ENCODE measurements around the gene FHL3. TPM values are rescaled to one million over a fixed set of nuclear protein-coding genes. Genes with fewer than 3 reads are reported as not detected.

The FHL3 gene
- total and polyA plus RNA-seq, 9 of the 15 experiments (the other 6 are each of a cell fraction or from before 2014, with no cell fraction given) = 6.1 to 144 (median 34.1) TPM

- TF ChIP-seq CTCF (IDR thresholded peaks at IDR 0.05 in 2 of 3, conservative IDR thresholded peaks at IDR 0.05 in 1 of 3; ENCODE audit: insufficient read depth in 2 of 3, low read depth in 1 of 3, low read length in 3 of 3) = no peak
- TF ChIP-seq ARID2 (IDR thresholded peaks at IDR 0.05) = peak; percentile 9; the same call in 1 of the 2 replicates
- no peak for TF ChIP-seq TBP (optimal IDR thresholded peaks at IDR 0.05; ENCODE audit: low read depth, low read length)
- TF ChIP-seq JUNB (CRISPR knock-in tag; conservative IDR thresholded peaks at IDR 0.05) = no peak
- no peak for TF ChIP-seq TAF1 (IDR thresholded peaks at IDR 0.05; ENCODE audit: control insufficient read depth, extremely low read depth, insufficient read depth, low read length, severe bottlenecking)
- no peak for TF ChIP-seq HNRNPH1 (optimal IDR thresholded peaks at IDR 0.05; ENCODE audit: low read depth, low read length)
- no peak for TF ChIP-seq SMAD4 (CRISPR knock-in tag; conservative IDR thresholded peaks at IDR 0.05)
- TF ChIP-seq ZNF445 (CRISPR knock-in tag; IDR thresholded peaks at IDR 0.05; ENCODE audit: low read depth) = no peak
- no peak for TF ChIP-seq ID3 (CRISPR knock-in tag; IDR thresholded peaks at IDR 0.05)
- no peak for TF ChIP-seq ID3 (tag; IDR thresholded peaks at IDR 0.05)
- TF ChIP-seq ESRRB (CRISPR knock-in tag; IDR thresholded peaks at IDR 0.05; ENCODE audit: borderline replicate concordance) = no peak
- TF ChIP-seq ZNF57 (CRISPR knock-in tag; IDR thresholded peaks at IDR 0.05) = no peak
- TF ChIP-seq RREB1 (CRISPR knock-in tag; IDR thresholded peaks at IDR 0.05) = no peak
- TF ChIP-seq CCNT2 (IDR thresholded peaks at IDR 0.05; ENCODE audit: borderline replicate concordance, extremely low read depth, insufficient read length, low read depth, low read length) = no peak
- TF ChIP-seq FOXK1 (CRISPR knock-in tag; IDR thresholded peaks at IDR 0.05; ENCODE audit: borderline replicate concordance) = no peak
- no peak for TF ChIP-seq BACH1 (tag; IDR thresholded peaks at IDR 0.05)
- TF ChIP-seq PTRF (tag; IDR thresholded peaks at IDR 0.05) = no peak
- no peak for TF ChIP-seq HES1 (IDR thresholded peaks at IDR 0.05; ENCODE audit: low read depth)
- no peak for TF ChIP-seq FOXA1 (IDR thresholded peaks at IDR 0.05; ENCODE audit: borderline replicate concordance)
- TF ChIP-seq CBX2 (IDR thresholded peaks at IDR 0.05; ENCODE audit: insufficient read depth, low read length, poor library complexity, severe bottlenecking) = no peak
- TF ChIP-seq ZNF316 (IDR thresholded peaks at IDR 0.05) = 0 out of 2 replicates have a peak, but pooled peaks have one; percentile 3
Measured at GRCh38 chr1:38013227-38013622, 7.9 kb upstream of the FHL3 start (continued).
